GM18907 (cell line): Measurements from ENCODE around the gene MLST8.

Experiments
- ATAC-seq: cut with Tn5 transposase; IDR thresholded peaks from one replicate; pipeline ENCODE4 v1.9.1; 2021; ENCODE audit warnings: mild to moderate bottlenecking, moderate library complexity; ENCODE audit not compliant: unreplicated experiment

The MLST8 gene

GRCh38 chr16:2172688-2173335, 32.4 kb upstream of the MLST8 start:
- ATAC-seq, result no peak

- ATAC-seq, result no peak
These were observed 31.9 kb upstream of the MLST8 start for GRCh38 chr16:2173366-2173765.

- ATAC-seq, result no peak
These were observed 31.3 kb upstream of the MLST8 start for GRCh38 chr16:2173916-2174315.

GRCh38 chr16:2174396-2175131, 30.7 kb upstream of the MLST8 start:
- no peak for ATAC-seq

- ATAC-seq, result no peak
These were observed 29.8 kb upstream of the MLST8 start for GRCh38 chr16:2175454-2175853.

- ATAC-seq, result no peak
These were observed 29.2 kb upstream of the MLST8 start for GRCh38 chr16:2176047-2176446.

GRCh38 chr16:2177101-2177500, 28.2 kb upstream of the MLST8 start:
- ATAC-seq, result no peak

GRCh38 chr16:2177561-2177960, 27.7 kb upstream of the MLST8 start:
- ATAC-seq, result no peak

GRCh38 chr16:2178321-2179106, 26.7 kb upstream of the MLST8 start:
- no peak for ATAC-seq

- no peak for ATAC-seq
These were observed 26.1 kb upstream of the MLST8 start for GRCh38 chr16:2179107-2179501.

GRCh38 chr16:2179576-2179975, 25.7 kb upstream of the MLST8 start:
- no peak for ATAC-seq

GRCh38 chr16:2180461-2180860, 24.8 kb upstream of the MLST8 start:
- no peak for ATAC-seq

- no peak for ATAC-seq
These were observed 24.0 kb upstream of the MLST8 start for GRCh38 chr16:2180962-2181923.

GRCh38 chr16:2181952-2182351, 23.3 kb upstream of the MLST8 start:
- ATAC-seq, result no peak

GRCh38 chr16:2183671-2184070, 21.6 kb upstream of the MLST8 start:
- ATAC-seq, result no peak

- ATAC-seq, result no peak
These were observed 20.9 kb upstream of the MLST8 start for GRCh38 chr16:2184346-2184745.

- no peak for ATAC-seq
These were observed 20.3 kb upstream of the MLST8 start for GRCh38 chr16:2184962-2185361.

GRCh38 chr16:2186064-2186463, 19.2 kb upstream of the MLST8 start:
- no peak for ATAC-seq

- ATAC-seq, result no peak
These were observed 18.7 kb upstream of the MLST8 start for GRCh38 chr16:2186505-2186904.

GRCh38 chr16:2187212-2187611, 18.0 kb upstream of the MLST8 start:
- no peak for ATAC-seq

GRCh38 chr16:2188395-2188794, 16.9 kb upstream of the MLST8 start:
- no peak for ATAC-seq
